HepG2 (cell line): ENCODE measurements around the gene CELF4. TPM values are rescaled to one million over a fixed set of nuclear protein-coding genes. Genes with fewer than 3 reads are reported as not detected.

Experiments used
- ATAC-seq: fragments of 200-7000 bp; cut with Tn5 transposase; 3 replicates; pipeline ENCODE4 v1.9.1; 2020; ENCODE audit warnings: mild to moderate bottlenecking, moderate library complexity
- BruUV-seq: library from RNA; stranded (reverse); fragments of 400-500 nt; replicated peaks from 2 replicates; lab custom pipeline; 2021; lab: Mats Ljungman, UMichigan
- CTCF ChIA-PET: fragments of 300-600 bp; formaldehyde crosslinking; extraction: SDS; loops from one replicate; lab custom pipeline; 2021; ENCODE audit warnings: low total read pairs, inconsistent platforms, low intra/inter-chr PET ratio; lab: Yijun Ruan, JAX
- POLR2A ChIA-PET: fragments of 350-600 bp; sonication (Branson Sonifier 250); formaldehyde crosslinking; loops from one replicate; lab custom pipeline; 2020; ENCODE audit warnings: antibody characterized with exemption, inconsistent platforms; lab: Yijun Ruan, JAX
- DNase-seq: peaks from one replicate; pipeline ENCODE4 v3.0.0-alpha.2; 2015; ENCODE audit warnings: low spot score
- FAIRE-seq: peaks from 3 replicates; lab custom pipeline; 2011; peaks lifted over from hg19 to GRCh38; lab: Jason Lieb, UNC
- H2AFZ ChIP-seq: one replicate; pipeline ENCODE4 v1.6.1; 2011; ENCODE audit warnings: low read length, inconsistent platforms
- H3K27ac ChIP-seq: fragments of 300-600 bp; 3 replicates; pipeline ENCODE4 v1.8.0; 2011; ENCODE audit warnings: mixed run types, mild to moderate bottlenecking, mixed read lengths, low read length, inconsistent platforms; ENCODE audit not compliant: insufficient read depth; ENCODE audit errors: extremely low read length
- H3K27me3 ChIP-seq, 2 experiments: fragments of 200-600 bp in 1 of 2; 2 replicates in 1 of 2; 3 replicates in 1 of 2; pipeline versions ENCODE4 v1.6.0 to v1.8.0; 2011; ENCODE audit warnings: low read length in 2 of 2, mild to moderate bottlenecking in 2 of 2, moderate library complexity in 2 of 2, inconsistent platforms in 1 of 2; ENCODE audit not compliant: insufficient read depth in 2 of 2, control insufficient read depth in 1 of 2
- H3K36me3 ChIP-seq, 2 experiments: fragments of 200-600 bp in 1 of 2; replicated peaks in 1 of 2; 2 replicates in 1 of 2; 3 replicates in 1 of 2; pipeline versions ENCODE4 v1.5.1 to v1.8.0; 2011; ENCODE audit warnings: low read length in 2 of 2, inconsistent platforms in 1 of 2; ENCODE audit not compliant: insufficient read depth in 2 of 2, control insufficient read depth in 1 of 2
- H3K4me1 ChIP-seq: 2 replicates; pipeline ENCODE4 v1.5.1; 2012; ENCODE audit warnings: low read length, inconsistent platforms; ENCODE audit not compliant: insufficient read depth
- H3K4me2 ChIP-seq: 2 replicates; pipeline ENCODE4 v1.6.0; 2011; ENCODE audit warnings: low read depth, low read length, inconsistent platforms
- H3K4me3 ChIP-seq, 3 experiments: fragments of 200-600 bp in 1 of 3; sonication (generic), shearing (Covaris generic) in 1 of 3; replicated peaks in 1 of 3; 2 replicates each; pipeline ENCODE4 v1.5.1; 2011 to 2016; ENCODE audit warnings: low read length in 3 of 3, inconsistent platforms in 2 of 3, low read depth in 2 of 3, mild to moderate bottlenecking in 2 of 3, control low read depth in 1 of 3, mixed read lengths in 1 of 3; ENCODE audit not compliant: insufficient read depth in 1 of 3
- H3K79me2 ChIP-seq: one replicate; pipeline ENCODE4 v1.6.1; 2011; ENCODE audit warnings: low read length, inconsistent platforms; ENCODE audit not compliant: insufficient read depth
- H3K9ac ChIP-seq: 2 replicates; pipeline ENCODE4 v1.6.0; 2011; ENCODE audit warnings: mild to moderate bottlenecking, low read depth, low read length, inconsistent platforms; ENCODE audit not compliant: insufficient read depth
- H3K9me3 ChIP-seq: 2 replicates; pipeline ENCODE4 v1.5.1; 2012; ENCODE audit warnings: mild to moderate bottlenecking, low read length
- H4K20me1 ChIP-seq: 2 replicates; pipeline ENCODE4 v1.6.0; 2011; ENCODE audit warnings: inconsistent platforms, mild to moderate bottlenecking, low read length, moderate library complexity; ENCODE audit not compliant: insufficient read depth
- LCORL ChIP-seq, 2 experiments: fragments of 450-650 bp in 1 of 2; sonication (generic) in 1 of 2; formaldehyde crosslinking in 1 of 2; IDR thresholded peaks; 2 replicates each; pipeline versions ENCODE4 v1.5.0 to v1.6.1; 2017 to 2020; ENCODE audit warnings: antibody characterized with exemption in 1 of 2, missing genetic modification reagents in 1 of 2
- MAFG ChIP-seq: sonication (generic); formaldehyde crosslinking; IDR thresholded peaks from 2 replicates; pipeline ENCODE4 v1.5.1; 2020; ENCODE audit warnings: mild to moderate bottlenecking, missing genetic modification reagents
- MAZ ChIP-seq, 2 experiments: sonication (generic) in 1 of 2; formaldehyde crosslinking in 1 of 2; IDR thresholded peaks; 2 replicates each; pipeline versions ENCODE4 v1.5.0 to v1.6.1; 2012 to 2020; ENCODE audit warnings: low read depth in 2 of 2, mild to moderate bottlenecking in 2 of 2, borderline replicate concordance in 1 of 2, improper control_type of control experiment in 1 of 2, low read length in 1 of 2, missing genetic modification reagents in 1 of 2, moderate library complexity in 1 of 2
- MTA1 ChIP-seq: sonication (generic); formaldehyde crosslinking; IDR thresholded peaks from 2 replicates; pipeline ENCODE4 v1.4.0; 2020; ENCODE audit warnings: missing genetic modification reagents, mild to moderate bottlenecking, borderline replicate concordance
- MTERF4 ChIP-seq: sonication (generic); formaldehyde crosslinking; IDR thresholded peaks from 2 replicates; pipeline ENCODE4 v1.8.0; 2023; ENCODE audit warnings: mild to moderate bottlenecking, missing genetic modification reagents
- MYPOP ChIP-seq: sonication (generic); formaldehyde crosslinking; IDR thresholded peaks from 2 replicates; pipeline ENCODE4 v1.8.1; 2023; ENCODE audit warnings: mild to moderate bottlenecking, moderate library complexity, missing genetic modification reagents
- NFE2L1 ChIP-seq: sonication (generic); formaldehyde crosslinking; IDR thresholded peaks from 2 replicates; pipeline ENCODE4 v1.4.0; 2020; ENCODE audit warnings: missing genetic modification reagents, mild to moderate bottlenecking, borderline replicate concordance
- RFXAP ChIP-seq: sonication (generic); formaldehyde crosslinking; IDR thresholded peaks from 2 replicates; pipeline ENCODE4 v1.4.0; 2020; ENCODE audit warnings: missing genetic modification reagents, borderline replicate concordance
- SCMH1 ChIP-seq: sonication (generic); formaldehyde crosslinking; IDR thresholded peaks from 2 replicates; pipeline ENCODE4 v1.9.0; 2021; ENCODE audit warnings: missing genetic modification reagents, mild to moderate bottlenecking, borderline replicate concordance
- ZBTB8A ChIP-seq: sonication (generic); formaldehyde crosslinking; IDR thresholded peaks from 2 replicates; pipeline ENCODE4 v1.4.0; 2020; ENCODE audit warnings: mild to moderate bottlenecking, low read depth, missing genetic modification reagents, borderline replicate concordance
- ZFP91 ChIP-seq: sonication (generic); formaldehyde crosslinking; IDR thresholded peaks from 2 replicates; pipeline ENCODE4 v1.9.0; 2022; ENCODE audit warnings: missing genetic modification reagents, mild to moderate bottlenecking, borderline replicate concordance
- ZNF343 ChIP-seq: sonication (generic); formaldehyde crosslinking; IDR thresholded peaks from 2 replicates; pipeline ENCODE4 v1.4.0; 2020; ENCODE audit warnings: mild to moderate bottlenecking, missing genetic modification reagents
- ZNF660 ChIP-seq: sonication (generic); formaldehyde crosslinking; IDR thresholded peaks from 2 replicates; pipeline ENCODE4 v1.5.1; 2020; ENCODE audit warnings: mild to moderate bottlenecking, low read depth, missing genetic modification reagents, borderline replicate concordance
- ZNF816 ChIP-seq: sonication (generic); formaldehyde crosslinking; IDR thresholded peaks from 2 replicates; pipeline ENCODE4 v1.8.0; 2022; ENCODE audit warnings: missing genetic modification reagents, mild to moderate bottlenecking, borderline replicate concordance
- WGBS: methylation state at CpG from one replicate; pipeline ENCODE4 v1.1.6; 2017; ENCODE audit warnings: low lambda C conversion rate; 5-methylcytosine and 5-hydroxymethylcytosine counted together
- in situ Hi-C: cut with HindIII; loops from 2 replicates; pipeline ENCODE4 v1.10.0; 2017; ENCODE audit warnings: low pct_unique_long_range_greater_than_20kb; ENCODE audit not compliant: extremely low pct_ligation_motif_present
- intact Hi-C: fragments of 100-400 bp; cut with micrococcal nuclease; formaldehyde crosslinking; loops from one replicate; pipeline ENCODE4 v1.10.0; 2022; ENCODE audit not compliant: unreplicated experiment
- polyA plus RNA-seq, 8 experiments: library from polyadenylated mRNA; depleted of rRNA in 3 of 8; stranded (reverse) in 7 of 8; unstranded in 1 of 8; fragments of >200 nt; fragmentation: Illumina TruSeq in 4 of 8; extraction: Trizol in 4 of 8; gene quantifications; 2 replicates each; pipeline versions ENCODE4 v1.2.1 to v1.2.3, GENCODE V29; 2011 to 2016; ENCODE audit warnings: low read depth in 4 of 8, missing spikeins in 1 of 8, mixed read lengths in 1 of 8; ENCODE audit not compliant: insufficient read depth in 1 of 8
- total RNA-seq, 5 experiments: library from RNA; depleted of rRNA; stranded (reverse); fragments of >200 nt; fragmentation: Illumina TruSeq; extraction: Trizol; gene quantifications; 2 replicates each; pipeline ENCODE4 v1.2.3, GENCODE V29; 2016; ENCODE audit warnings: low read depth in 1 of 5

Gene CELF4
- total and polyA plus RNA-seq, 2 of the 13 experiments (the other 11 are each of a cell fraction or from before 2014, with no cell fraction given): not detected

GRCh38 chr18:37421341-37422077 lies 144.1 kb downstream of the CELF4 start (continued):
- TF ChIP-seq MTA1 (CRISPR knock-in tag) (no peak), ZNF660 (CRISPR knock-in tag) (no peak), RFXAP (CRISPR knock-in tag) (no peak)

GRCh38 chr18:37420315-37420880 lies 145.2 kb downstream of the CELF4 start:
- intact Hi-C loops: no loop called here
- no peak overlapping the region for H3K27ac ChIP-seq
- H3K79me2 ChIP-seq: no peaks in the 10 kb centered on the region
- no peak overlapping the region for H3K9ac ChIP-seq
- no peak for DNase-seq
- ATAC-seq: no peak
- FAIRE-seq: no peak
- TF ChIP-seq SCMH1 (no peak), MAZ (IDR thresholded peaks at IDR 0.05; ENCODE audit: borderline replicate concordance, low read depth, low read length) (no peak), MAZ (CRISPR knock-in tag; IDR thresholded peaks at IDR 0.05; ENCODE audit: low read depth) (no peak), ZFP91 (CRISPR knock-in tag) (no peak), MAFG (CRISPR knock-in tag) (no peak), MYPOP (no peak), LCORL (IDR thresholded peaks at IDR 0.05) (no peak), LCORL (CRISPR knock-in tag; IDR thresholded peaks at IDR 0.05) (no peak), ZNF816 (CRISPR knock-in tag) (no peak), ZNF343 (CRISPR knock-in tag) (no peak), ZBTB8A (CRISPR knock-in tag) (no peak), MTERF4 (no peak), NFE2L1 (no peak)
- TF ChIP-seq, all 625 proteins: peak for 0
- no peaks in the 10 kb centered on the region for H3K9me3 ChIP-seq
- ChIA-PET POLR2A (no interaction called here), CTCF (no interaction called here)
- H4K20me1 ChIP-seq: no peaks in the 10 kb centered on the region
- no peaks in the 10 kb centered on the region for H3K36me3 ChIP-seq
- H3K4me2 ChIP-seq: no peak overlapping the region
- H3K27me3 ChIP-seq: peaks cover 0 to 10% of the 10 kb centered on the region in 2 experiments; a peak in 2 of 5 replicates
- H3K4me1 ChIP-seq: no peaks in the 10 kb centered on the region
- BruUV-seq: no TSS peak
- no peak overlapping the region for H2AFZ ChIP-seq
- in situ Hi-C loops: no loop called here
- WGBS: 3% methylated on average over 6 of the region's 7 CpGs
- no peak overlapping the region for H3K4me3 ChIP-seq
